ENCODE results near the gene GPR119. TPM values are rescaled to one million over a fixed set of nuclear protein-coding genes. Genes with fewer than 3 reads are reported as not detected.
"Not testable (repeated sequence)": the region's sequence is repeated elsewhere in the genome, so short reads cannot be mapped to it uniquely, and the experiment has no call there.

The GPR119 gene
- not detected for polyA plus RNA-seq (ENCODE audit: insufficient read length in 10 of 10)
- long read RNA-seq, donor 1: 0 reads
- long read RNA-seq, donor 2: 0 reads
- long read RNA-seq, donor 3: 0 reads
- long read RNA-seq, donor 4: 0 reads
- long read RNA-seq, donor 5: 0 reads
- long read RNA-seq, donor 6: 0 reads
- long read RNA-seq, donor 7: 0 reads
- long read RNA-seq, donor 8: 0 reads
- long read RNA-seq, donor 9: 0 reads

DNA sequence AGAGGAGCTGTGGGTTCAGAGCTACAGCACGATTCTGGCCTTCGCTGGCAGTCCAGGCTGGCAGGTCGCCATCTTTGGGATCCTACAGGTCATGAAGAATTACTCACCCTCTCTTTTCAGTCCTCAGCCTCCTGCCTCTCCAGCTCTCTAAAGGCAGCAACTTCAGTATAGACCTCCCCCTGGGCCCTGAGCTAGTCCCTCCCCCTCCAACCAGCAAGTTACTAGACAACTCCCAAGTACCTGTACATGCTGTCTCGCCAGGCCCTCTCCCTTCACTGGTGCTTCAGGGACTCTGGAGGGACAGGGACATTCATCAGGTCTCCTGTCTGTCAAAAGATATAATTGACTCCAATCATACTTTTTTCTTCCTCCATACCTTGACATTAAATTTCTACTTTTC is at the start of gene GPR119:
Gene GPR119, minus strand, starts transcription at position 155 of the 400 bp plus-strand sequence. CDS start 227 bp downstream, outside the sequence.
- no peak for DNase-seq

DNA sequence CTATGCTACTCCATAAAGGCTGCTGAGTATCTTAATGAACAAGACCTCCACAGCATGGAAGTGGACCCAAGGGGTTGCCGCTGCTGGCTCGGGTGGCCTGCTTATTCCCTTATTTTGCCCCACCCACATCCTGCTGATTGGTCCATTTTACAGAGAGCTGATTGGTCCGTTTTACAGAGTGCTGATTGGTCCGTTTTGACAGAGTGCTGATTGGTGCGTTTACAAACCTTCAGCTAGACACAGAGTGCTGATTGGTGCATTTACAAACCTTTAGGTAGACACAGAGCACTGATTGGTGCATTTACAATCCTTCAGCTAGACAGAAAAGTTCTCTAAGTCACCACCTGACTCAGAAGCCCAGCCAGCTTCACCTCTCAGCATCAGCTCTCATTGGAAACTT is 43.8 kb upstream of the GPR119 start:
- DNase-seq: not testable (repeated sequence)

DNA sequence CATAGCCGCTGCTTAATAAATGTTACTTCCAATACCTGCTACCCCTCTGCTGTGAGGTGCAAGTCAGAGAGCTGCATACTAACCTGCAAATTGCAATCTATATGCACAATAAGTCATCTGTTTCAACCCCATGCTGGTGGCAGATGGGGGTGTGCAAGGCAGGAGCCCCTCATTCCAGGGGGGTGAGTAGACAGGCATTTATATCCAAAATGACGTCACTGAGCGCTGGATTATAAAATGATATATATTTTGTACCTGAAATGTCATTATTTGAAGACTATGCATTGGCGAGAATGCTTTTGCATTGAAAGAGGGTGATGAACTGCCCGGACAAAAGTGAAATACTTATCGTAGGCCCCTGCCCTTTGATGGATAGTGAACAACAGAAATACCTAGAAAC is 41.1 kb upstream of the GPR119 start:
- no peak for DNase-seq

DNA sequence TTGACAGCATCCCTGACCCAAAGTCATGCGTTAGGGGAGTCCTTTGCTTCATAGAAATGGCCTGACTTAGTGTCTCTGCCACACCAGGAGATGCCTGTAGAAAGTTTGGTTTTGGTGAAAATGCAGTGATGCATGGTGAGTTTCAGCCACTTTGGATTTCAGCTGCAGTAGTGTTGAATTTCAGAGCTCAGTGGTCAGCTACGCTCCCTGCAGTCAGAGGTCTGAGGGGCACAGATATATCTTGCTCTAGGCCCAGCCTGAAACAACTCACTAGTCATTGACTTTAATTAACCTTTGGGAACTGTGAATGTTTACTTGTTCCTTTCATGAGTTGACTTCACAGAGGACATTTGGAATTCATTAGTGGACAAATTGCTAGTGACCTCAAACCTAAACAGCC is 33.8 kb upstream of the GPR119 start:
- no peak for DNase-seq

DNA sequence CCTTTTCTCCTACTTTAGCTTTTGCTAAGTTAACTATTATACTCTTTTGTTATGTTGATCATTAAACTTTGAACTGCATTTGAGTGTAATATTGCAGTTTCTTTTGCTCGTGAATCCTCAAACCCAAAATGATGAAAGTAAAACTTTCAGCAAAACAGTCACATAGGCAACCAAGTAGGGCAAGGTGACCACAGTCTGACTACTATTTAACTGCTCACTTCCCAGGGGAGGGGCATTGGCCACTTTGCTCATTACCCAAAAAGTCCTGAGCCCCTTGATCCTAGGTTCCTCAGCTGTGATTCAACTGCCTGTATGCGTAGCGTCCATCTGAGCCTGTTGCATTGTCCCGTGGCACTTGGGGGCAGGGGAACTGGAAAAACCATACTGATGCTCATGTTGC is 33.3 kb upstream of the GPR119 start:
- no peak for DNase-seq

DNA sequence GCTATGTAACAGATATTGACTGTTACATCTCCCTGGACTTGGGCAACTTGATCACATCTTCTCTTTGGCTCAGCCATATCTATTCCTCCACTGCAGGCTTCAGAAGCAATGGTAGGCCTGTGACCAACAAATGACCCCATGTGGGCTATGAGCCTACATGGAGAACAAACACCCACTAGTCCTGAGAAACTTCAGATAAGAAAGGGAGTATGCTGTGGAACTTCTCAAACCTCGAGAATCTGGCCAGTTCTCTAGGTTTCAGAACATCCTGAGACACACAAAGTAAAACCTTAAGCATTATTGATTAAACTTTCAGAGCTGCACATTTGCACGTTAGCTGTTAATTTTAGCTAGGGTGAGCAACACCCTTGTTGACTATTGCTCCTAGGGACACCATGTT is 32.6 kb upstream of the GPR119 start:
- DNase-seq: no peak

DNA sequence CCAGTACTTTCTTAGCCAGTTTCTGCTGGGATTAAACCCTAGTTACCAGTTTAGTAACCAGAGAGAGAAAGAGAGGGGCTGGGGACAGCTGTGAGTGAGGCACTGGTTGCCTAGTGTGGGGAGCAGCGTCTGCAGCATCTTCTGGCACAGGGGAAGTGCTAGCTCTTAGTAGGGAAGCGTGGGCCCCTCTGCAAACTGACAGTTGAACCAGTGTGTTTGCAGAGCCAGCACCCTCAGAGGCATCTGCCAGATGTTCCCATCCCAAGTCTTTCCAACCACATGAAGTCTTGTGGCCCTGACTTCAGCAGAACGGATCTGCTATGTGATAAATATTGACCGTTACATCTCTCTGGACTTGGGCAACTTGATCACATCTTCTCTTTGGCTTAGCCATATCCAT is 31.3 kb upstream of the GPR119 start:
- no peak for DNase-seq

DNA sequence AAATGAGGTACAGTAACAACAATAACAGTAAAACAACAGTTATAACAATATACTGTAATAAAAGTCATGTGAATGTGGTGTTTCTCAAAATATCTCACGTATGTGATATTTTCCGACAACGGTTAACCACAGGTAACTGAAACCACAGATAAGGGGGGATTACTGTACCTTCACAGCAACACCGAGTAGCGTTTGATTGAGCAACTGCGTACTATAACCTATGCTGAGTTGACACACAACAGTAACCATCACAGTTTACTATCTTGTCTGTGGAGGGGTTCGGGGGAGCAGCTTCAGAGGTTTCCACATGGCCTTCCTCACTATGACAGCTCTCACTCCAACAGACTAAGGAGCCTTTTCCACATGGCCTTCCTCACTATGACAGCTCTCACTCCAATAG is 29.7 kb upstream of the GPR119 start:
- DNase-seq: no peak

DNA sequence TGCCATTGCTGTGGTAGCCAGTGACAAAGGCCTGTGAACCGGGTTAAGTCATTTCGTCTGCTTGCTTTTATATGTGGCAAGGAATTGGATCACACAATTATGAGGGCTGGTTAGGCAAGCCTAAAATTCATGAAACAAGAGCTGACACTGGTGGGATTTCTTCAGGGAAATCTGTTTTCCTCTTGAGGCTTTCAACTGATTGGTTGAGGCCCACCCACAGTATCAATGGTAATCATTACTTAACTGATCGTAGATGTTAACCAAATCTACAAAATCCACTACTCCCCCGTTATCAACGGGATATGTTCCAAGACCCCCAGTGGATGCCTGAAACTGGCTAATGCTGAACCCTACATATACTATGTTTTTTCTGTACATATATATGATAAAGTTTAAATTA is 29.3 kb upstream of the GPR119 start:
- no peak for DNase-seq

DNA sequence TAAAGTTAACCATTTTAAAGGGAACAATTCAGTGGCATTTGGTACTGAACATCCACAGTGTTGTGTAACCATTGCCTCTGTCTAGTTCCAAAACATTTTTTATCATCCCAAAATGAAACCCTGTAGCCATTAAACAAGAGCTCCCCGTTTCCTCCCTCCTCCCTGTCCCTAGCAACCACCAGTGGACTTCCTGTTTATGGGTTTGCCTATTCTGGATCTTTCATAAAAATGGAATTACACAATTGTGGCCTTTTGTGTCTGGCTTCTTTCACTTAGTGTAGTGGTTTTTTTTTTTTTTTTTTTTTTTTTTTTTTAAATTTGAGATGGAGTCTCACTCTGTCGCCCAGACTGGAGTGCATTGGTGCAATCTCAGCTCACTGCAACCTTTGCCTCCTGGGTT is 27.9 kb upstream of the GPR119 start:
- DNase-seq: no peak

DNA sequence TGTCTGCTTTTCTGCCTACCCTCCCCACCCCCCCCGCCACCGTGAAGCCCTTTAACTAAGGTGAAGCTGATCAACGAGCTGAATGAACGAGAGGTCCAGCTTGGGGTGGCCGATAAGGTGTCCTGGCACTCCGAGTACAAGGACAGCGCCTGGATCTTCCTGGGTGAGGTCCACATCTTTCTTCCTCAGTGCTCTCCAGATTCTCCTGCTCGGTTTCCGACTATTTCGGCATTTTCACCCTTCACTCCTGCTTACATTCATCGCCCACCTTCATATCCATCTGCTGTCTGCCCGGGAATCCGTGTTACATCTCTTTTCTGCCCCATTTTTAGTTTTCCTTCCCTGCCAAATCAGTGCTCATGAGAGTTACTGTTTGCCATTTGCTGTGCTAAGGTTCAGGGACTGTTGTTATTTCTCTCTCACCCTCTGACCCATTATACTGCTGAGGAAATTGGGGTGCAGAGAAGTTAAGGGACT is 16.8 kb upstream of the GPR119 start:
- DNase-seq: no peak

DNA sequence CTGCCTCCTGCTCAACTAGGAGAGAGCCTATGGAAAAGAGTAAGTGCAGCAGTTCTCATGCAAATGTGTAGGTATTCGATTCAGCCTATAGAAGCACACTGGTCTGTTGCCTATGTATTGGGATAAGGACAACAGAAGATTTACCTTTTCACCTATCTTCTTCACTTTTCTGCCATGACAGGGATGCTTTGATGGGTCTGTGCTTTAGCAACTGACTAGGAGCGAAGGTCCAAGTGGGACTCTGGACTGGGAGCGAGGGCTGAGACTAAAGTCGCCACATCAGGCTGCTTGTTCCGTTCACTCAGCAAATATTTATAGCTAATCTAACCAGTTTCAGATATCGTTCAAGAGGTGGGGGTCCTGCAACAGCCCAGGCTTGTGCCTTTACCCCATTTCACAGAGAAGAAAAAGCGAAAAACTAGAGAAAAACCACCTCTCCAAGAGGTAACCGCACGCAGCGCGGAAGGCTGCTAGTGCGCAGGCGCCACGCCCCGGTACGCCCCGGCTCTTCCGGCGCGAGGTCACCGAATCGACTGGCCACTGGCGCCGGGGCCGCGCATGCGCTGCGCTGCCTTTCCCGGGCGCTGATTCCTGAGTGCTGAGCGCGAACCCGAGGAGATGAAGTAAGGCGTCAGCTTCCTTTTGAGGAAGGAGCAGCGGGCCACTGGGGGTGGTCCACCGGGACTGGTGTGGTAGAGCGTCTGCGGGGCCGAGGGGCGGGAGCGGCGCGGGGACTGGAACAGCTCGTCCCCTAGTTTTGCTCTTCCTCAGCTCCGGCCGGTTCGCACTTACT is 16.1 kb upstream of the GPR119 start, which contains the start of gene RBMX2:
Gene RBMX2, plus strand, starts transcription at position 573 of the 793 bp plus-strand sequence. Its CDS starts 46 bp downstream, at position 619.
- DNase-seq: peak; percentile 67 to 88 (median 85)

DNA sequence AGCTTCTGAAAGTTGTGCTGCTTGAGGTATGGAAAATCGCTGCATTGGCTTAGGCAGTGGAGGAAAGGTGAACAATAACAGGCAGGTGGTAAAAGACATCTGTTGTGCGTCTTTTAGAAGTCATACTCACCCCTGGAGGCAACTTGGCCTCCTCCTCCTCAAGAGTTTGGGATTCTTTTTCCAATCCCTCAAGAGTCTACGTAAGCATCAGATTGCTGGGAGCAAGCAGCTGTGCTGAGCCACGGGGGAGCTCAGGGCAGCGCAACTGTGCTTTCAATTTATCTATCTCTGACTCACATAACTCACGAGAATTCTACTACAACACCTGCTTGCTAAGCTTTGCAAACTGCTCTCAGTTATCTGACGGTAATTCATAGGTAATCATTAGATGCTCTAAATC is 9.9 kb upstream of the GPR119 start:
- DNase-seq: no peak

DNA sequence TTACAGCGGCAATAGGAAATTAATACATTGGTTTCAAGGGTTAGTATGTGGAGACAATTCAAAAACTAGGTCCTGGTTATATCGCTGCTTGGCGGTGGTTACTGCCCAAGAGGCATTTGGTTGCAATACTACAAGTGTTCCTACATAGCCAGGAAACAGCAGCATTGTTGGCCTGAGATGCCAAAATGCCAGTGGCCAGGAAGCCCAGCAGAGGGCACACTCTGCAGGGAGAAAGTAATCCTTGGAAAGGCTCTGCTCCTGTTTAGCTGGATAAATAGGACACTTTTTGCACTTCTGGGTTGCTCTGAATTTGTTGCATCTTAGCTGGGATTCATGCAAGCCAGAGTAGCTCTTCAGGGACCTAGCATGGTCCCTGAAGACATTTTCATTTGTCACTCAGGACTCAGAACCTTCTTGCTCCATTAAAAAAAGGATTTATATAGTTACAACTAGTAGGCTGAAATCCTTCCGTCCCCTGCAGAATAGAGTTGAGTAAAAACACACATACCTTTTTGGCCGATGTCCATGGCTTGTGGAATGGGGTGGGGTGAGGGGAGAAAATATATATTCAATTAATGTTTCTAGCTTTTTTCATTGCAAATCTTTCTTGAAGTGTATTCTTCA is 8.1 kb upstream of the GPR119 start:
- peak; percentile 6 to 30 (median 19) for DNase-seq

DNA sequence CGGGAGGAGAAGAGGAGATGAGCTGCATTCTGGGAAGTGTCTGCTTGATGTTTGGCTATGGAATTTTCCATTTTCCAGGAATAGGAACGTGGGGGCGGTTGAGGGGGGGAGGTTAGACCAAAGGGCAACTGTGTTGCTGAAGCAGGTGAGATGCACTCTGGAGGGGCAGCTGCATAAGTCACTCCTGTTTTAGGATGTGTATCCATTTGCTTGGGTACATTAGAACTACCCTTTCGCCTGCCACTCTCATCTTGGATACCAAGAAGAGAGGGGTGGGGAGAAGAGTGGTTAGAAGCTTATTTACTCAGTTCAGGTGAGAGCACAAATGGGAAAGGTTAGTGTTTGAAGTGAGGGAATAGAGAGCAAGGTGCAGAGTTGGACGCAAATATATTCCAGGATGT is 934 bp upstream of the GPR119 start:
- DNase-seq: no peak

DNA sequence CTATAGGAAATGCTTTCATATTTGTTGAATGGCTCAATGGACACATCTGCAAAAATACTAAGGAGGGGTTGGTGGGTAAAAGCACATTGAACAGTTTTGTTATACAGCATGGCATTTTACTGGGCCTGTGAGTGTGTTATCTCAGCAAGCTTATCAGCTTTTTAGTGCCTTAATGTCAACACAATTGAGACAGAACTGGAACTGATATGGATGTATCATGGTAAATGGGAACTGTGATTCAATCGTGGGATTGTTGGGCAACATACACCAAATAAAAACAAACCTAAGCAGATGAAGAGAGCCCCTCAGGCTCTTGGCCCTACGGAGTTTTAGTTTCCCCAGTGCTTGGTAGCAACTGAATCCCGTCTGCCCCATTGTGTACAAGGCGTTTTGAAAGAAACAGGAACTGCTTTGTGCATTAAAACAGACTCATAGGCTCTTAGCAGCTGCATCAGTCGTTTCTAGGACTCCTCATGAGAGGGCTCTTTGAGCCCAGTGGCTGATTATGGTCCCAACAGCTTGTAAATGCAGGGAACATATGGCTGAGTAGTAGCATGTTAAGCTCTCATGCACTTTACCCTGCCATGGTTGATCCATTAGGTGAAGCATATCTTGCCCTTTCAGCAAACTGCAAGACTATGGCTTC is 7.3 kb downstream of the GPR119 start:
- DNase-seq: no peak

DNA sequence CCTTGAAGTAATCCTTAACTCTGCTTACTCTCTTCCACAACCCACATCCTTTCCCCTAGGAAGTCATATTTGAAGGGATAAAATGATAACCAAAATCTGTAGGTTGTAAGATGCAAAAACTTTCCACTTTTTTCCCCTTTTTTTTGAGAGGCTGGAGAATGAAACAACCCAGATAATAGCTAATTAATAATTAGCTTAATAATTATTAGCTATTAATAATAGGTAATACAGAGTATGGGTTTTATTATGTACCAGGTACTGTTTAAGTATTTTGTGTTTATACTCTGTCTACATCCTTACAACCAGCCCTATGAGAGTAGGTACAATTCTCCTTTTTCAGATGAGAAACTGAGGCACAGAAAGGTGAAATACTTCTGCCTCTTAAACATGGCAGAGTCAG is 9.4 kb downstream of the GPR119 start:
- no peak for DNase-seq

DNA sequence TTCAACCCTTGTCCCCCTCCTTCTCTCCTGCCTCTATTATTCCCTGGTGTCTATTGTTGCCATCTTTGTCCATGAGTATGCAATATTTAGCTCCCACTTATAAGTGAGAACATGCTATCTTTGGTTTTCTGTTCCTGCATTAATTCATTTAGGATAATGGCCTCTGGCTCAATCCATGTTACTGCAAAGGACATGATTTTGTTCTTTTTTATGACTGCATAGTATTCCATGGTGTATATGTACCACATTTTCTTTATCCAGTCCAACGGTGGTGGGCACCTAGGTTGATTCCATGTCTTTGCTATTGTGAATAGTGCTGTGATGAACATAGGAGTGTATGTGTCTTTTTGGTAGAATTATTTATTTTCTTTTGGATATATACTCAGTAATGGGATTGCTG is 33.4 kb downstream of the GPR119 start:
- DNase-seq: not testable (repeated sequence)

DNA sequence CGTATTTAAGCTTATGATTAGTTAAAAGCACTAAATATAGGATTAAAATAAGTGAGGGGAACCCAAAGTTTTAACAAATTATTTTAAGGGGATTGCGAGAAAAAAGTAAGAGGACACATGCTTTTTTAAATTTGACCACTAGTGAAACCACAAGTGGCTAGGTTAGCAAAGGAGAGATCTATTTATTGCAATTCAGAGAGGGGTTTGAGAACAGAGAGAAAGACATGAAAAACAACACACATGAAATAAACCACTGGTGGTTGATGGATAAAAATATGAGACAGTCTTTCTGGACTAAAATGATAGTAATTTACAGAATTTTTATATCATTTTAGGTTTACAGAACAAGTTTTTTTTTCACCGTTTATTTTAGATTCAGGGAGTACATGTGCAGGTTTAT is 33.9 kb downstream of the GPR119 start:
- DNase-seq: no peak

DNA sequence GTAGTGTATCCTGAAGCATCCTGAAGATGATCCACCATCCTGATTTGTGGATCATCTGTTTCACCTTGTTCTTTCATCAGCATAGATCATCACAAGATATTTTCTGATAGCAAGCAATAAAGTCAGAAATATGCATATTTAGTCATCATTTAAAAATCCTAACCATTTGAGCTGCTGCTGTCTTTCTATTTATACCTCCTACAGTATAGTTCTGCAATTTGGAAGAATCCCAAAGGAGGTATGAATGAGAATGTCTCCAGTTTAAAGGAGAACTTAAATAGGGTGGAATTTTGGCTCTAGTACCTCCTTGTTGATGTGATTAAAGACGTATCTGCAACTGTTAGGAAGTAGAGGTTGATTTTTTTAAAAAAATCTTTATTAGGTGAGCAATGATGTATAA is 38.2 kb downstream of the GPR119 start:
- DNase-seq: peak in 1 of 3 donors; percentile 18

DNA sequence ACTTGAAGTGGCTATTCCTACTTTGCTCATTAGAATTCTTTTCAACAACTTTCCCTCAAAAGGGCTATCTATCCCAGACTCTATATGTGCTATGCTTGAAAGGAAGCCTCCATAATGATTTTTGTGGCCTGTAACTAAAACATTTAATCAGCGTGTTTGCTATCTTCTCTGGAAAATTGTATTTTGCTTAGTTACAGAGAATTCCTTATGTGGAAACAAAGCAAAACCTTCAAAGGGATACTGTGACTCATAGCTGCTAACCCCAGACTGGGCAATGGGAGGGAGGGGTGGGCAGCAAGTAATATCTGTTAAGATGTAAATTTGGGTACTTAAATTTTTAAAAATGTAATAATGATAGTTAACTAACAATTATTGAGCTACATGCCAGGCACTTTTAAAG is 42.1 kb downstream of the GPR119 start:
- no peak for DNase-seq

DNA sequence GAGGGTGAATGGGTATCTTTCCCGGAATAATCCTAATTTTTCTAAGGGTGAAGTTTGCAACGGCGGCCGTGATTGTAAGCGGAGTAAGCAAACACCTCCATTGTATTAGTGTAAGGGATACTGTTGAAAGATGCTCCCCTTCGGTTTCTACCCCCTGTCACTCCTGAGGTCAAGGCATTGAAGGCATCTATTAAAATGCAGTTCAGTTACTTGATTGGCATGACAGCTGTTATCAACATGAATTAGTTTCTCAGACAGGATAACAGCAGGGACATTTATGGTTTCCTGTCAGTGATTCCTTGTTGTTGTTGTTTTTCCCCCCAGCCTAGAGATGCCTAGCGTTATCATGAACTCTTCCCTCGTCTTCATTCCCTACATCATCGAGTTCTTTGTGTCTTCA is 45.2 kb downstream of the GPR119 start:
- no peak for DNase-seq
